Stimulated activated CD4-positive, alpha-beta T cell treated with anti-CD3 and anti-CD28 coated beads, Interleukin-12 subunit alpha, Interleukin-12 subunit beta, amount 100 ng/mL, for 48 hours (primary cell): Measurements from ENCODE around the gene ST7.

Experiments used
- DNase-seq, 3 donors: peaks; one replicate each; pipeline ENCODE4 v3.0.0-alpha.2; 2020; ENCODE audit warnings: low read depth in 2 of 3, low spot score in 1 of 3

The ST7 gene

GRCh38 chr7:117008886-117009531 is 55.7 kb downstream of the ST7 start:
- no peak for DNase-seq

DNA sequence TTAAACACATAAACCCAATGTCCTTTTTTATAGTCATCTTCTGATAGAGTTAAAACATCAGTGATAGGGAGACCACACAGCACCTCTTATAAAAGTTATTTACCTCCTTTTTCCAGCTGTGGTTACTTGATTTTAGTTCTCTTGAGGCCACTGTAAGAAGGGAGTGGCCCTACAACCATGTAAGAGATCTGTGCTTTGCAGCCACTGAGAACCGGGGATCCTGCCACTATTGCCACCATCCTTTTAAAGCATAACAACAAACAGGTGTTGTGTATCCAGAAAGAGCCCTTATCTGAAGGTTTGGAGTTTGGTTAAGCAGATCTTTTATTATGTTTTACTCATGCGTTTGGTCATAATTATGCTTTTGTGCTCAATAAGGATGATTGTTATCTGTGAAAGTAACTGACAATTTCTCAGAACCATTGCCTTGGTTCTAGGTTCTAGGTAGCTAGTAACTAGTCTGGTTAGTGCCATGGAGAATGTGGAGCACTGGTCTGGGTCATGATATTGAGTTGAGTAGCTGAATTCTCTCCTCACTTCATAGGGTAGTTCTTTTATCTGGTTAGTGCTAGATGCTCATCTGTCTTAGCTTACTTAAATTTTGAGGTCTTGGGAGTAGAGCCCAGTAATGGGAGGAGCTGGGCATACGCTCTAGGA is 56.5 kb downstream of the ST7 start:
- no peak for DNase-seq

GRCh38 chr7:117010375-117011133 is 57.3 kb downstream of the ST7 start:
- DNase-seq = peak in 2 of 3 donors; percentile 15 to 22

GRCh38 chr7:117011419-117012260 is 58.3 kb downstream of the ST7 start:
- DNase-seq = no peak

DNA sequence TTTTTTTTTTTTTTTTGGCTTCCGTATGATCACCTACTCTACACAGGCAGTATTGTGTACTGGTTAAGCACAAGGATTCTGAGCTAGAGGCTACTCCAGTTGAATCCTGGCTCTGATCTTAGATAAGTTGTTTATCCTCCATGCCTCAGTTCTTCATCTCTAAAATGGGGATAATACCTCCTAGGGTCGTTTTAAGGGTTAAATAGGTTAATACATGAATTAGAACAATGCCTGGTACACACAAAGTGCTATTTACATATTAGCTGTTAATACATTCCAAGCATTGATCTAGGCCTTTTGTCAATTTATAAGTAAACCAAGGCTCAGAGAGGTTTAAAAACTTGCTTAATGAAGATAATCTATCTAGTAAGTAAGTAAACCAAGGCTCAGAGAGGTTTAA is 59.0 kb downstream of the ST7 start:
- no peak for DNase-seq

GRCh38 chr7:117012696-117013095 is 59.4 kb downstream of the ST7 start:
- DNase-seq = no peak

- no peak for DNase-seq
Measured at GRCh38 chr7:117014099-117014656, 60.9 kb downstream of the ST7 start.

DNA sequence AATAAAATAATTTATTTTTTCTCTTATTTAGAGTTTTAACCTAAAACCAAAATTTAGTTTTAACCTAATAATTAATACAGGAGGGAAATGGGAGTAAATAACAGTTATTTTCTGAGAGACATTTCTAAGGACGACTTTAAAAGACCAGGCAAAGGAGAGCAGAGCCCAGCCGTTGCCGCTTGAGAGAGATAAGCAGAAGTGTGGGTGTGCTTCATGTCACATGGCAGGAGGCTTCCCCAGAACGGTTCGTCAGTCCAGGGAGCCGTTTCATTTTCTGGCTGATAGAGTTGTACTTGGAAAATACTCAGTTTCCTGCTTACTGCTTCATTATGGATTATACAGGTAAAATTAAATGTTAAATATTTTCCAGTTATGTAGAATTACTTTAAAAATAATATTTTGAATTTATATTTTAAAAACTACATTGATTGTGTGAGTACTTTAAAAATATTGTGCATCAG is 61.4 kb downstream of the ST7 start:
- DNase-seq = no peak

DNA sequence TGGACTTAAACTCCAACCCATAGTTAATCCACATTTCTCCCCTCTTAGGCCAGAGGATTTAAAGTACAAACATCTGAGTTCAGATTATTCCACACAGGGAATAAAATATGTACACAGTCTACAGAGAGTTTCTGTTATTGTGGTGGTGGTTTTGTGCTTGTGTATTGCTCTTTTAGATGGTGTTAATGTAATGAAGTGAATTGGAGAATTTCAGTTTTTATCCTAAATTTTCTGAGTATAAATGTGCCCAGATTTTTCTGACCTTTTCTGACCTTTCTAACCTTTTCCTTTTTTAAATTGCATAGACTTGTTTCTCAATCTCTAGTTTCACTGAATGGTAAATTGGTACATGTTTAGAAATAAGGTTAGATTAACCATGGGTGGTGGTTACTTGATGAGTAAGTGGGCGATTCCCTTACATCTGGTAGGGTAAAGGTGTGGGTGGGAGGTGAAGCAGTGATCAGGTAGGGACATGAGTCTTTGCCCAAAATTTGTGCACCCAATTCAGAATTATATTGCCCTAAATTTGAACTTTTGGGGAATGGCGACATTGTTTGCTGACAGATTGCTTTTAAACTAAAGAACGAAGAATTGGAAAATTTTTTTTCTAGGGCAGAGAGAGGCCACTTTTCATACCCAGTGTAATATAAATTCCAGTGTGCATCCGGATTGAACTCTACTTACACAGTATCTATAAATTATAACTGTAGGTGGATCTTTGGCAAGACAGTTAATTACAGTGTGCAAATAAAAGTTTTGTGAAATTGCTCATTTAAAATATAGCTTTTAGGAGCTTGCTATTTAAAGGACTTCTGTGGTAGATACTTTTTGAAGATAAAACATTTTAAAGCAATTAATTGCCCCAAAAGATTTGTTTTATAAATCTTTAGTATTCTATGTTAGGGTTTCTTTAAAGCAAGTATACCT is 62.2 kb downstream of the ST7 start:
- no peak for DNase-seq

DNA sequence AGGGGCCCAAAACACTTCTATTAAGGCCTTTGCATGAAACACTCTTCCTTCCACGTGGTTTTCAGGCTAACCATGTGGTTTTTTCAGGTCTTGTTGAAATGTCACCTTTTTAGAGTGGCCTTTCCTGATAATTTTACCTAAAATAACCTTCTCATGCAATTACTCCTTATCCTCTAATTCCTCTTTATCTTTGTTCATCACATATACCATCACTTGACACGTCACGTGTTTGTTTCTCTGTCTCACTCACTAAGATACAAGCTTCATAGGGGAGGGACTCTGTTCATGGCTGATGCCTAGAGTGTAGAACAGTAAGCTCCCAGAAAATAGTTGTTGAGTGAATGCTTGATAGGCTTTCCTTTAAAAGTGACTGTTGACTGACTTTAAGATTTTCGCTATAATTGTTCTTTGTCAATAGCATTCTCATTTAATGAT is 63.7 kb downstream of the ST7 start:
- DNase-seq = no peak

DNA sequence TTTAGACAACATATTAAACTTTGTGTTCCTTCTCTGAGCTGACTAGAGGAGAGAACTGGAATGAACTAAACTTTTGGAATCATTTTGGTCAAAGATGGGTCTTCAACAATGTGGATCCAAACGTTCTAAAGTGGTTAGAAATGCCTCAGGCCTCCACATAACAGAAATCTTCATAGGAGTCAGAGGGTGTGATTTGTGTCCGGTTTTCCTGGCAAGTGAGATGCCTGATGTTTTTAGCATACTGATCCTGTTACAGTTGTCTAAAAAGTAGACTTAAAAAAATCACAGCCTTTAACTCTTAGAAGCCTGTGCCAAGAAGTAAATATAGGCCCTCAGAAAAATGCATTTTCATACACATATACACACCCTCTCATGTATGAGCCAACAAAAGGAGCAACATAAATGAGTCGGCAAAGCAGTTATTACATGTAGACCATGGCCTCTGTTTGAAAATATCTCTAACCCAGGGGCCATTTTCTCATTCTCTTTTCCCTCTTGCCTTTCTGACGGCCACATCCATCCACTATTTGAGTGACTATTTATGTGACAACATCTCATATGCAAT is 64.5 kb downstream of the ST7 start:
- DNase-seq = no peak

GRCh38 chr7:117018713-117019112 is 65.4 kb downstream of the ST7 start:
- no peak for DNase-seq

GRCh38 chr7:117019287-117019686 is 66.0 kb downstream of the ST7 start:
- no peak for DNase-seq

DNA sequence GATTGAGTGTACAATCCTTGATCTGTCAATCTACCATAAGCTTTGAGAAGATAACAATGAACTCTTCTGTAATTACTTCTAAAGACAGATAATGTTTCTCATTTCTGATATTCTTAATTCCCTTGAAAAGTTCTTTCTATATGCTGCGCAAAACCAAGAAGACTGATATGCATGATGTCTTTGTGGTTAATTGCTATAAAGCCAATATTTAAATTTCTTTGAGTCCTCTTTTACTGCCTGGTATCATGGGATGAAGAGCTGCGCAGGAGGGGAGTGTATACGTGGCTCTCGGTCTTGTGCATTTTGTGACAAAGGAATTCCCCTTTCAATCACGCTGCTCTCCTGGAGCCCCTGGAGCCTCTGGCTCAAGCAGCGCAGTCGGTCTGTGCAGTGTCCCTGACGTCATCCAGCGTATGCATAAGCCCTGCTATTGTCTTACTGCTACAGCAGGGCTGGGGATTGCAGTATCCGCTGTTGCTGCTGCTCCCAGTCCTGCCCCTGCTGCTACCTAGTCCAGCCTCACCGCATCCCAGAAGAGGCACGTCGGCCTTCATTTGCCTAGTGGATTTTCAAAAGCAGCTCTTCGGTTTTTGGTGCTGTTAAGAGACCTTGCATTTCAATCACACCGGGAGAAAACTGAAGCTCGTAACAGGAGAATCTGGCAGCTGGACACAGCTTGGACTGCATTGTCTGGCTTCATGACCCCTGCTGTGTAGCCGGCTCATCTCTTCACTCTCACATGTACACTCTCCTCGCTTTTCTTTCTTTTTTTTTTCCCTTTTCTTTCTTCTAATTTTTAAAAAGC is 66.7 kb downstream of the ST7 start:
- no peak for DNase-seq

GRCh38 chr7:117020591-117020973 is 67.3 kb downstream of the ST7 start:
- no peak for DNase-seq

GRCh38 chr7:117021366-117021765 is 68.1 kb downstream of the ST7 start:
- no peak for DNase-seq

GRCh38 chr7:117021986-117022385 is 68.7 kb downstream of the ST7 start:
- no peak for DNase-seq

DNA sequence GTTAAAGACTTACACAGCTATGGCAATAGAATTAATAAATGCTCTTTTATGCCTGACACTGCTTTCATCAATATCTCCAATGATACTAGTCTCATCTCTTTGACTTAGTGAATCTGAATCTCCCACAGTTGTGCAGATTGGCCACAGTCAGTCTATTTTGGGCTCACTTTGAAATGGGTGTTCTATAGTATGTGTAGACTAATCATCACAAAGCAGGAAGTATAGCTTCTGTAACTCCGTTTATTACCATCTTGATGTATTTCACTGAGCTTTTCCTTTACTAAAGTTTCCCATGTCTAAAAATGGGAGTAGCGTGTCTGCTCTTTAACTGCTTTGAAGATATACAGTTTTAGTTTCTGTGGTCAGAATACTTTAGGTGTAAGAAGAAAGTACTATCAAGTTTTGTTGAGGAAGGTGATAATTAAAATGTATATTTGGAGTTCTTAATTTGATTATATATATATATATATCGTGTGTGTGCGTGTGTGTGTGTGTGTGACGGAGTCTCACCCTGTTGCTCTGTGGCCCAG is 70.1 kb downstream of the ST7 start:
- DNase-seq = no peak

GRCh38 chr7:117024811-117025210 is 71.5 kb downstream of the ST7 start:
- no peak for DNase-seq
